Activated effector memory CD4-positive, alpha-beta T cell treated with anti-CD3 and anti-CD28 coated beads, Interleukin-2, amount 50 U/mL, for 16 hours (primary cell): ENCODE measurements around the gene DCBLD1.

Experiments used
- DNase-seq: peaks from one replicate; pipeline ENCODE4 v3.0.0-alpha.2; 2020

DCBLD1 gene

GRCh38 chr6:117561128-117561527 is 78.7 kb downstream of the DCBLD1 start:
- no peak for DNase-seq

GRCh38 chr6:117564681-117565080 is 82.2 kb downstream of the DCBLD1 start:
- DNase-seq = no peak

GRCh38 chr6:117568247-117568646 is 85.8 kb downstream of the DCBLD1 start:
- DNase-seq = no peak

- DNase-seq = no peak
Measured at GRCh38 chr6:117568831-117569410, 86.4 kb downstream of the DCBLD1 start.

- DNase-seq = no peak
Measured at GRCh38 chr6:117573006-117573680, 90.7 kb downstream of the DCBLD1 start.

- no peak for DNase-seq
Measured at GRCh38 chr6:117574198-117574597, 91.7 kb downstream of the DCBLD1 start.

GRCh38 chr6:117585647-117586046 is 103.2 kb downstream of the DCBLD1 start:
- DNase-seq = no peak

GRCh38 chr6:117590447-117590846 is 108.0 kb downstream of the DCBLD1 start:
- DNase-seq = no peak

GRCh38 chr6:117591405-117591804 is 108.9 kb downstream of the DCBLD1 start:
- no peak for DNase-seq

GRCh38 chr6:117592983-117593759 is 110.7 kb downstream of the DCBLD1 start:
- DNase-seq = no peak

- no peak for DNase-seq
Measured at GRCh38 chr6:117595099-117595923, 112.8 kb downstream of the DCBLD1 start.

GRCh38 chr6:117597755-117598154 is 115.3 kb downstream of the DCBLD1 start:
- no peak for DNase-seq
